ENCODE results near the gene FILIP1L.

DNA sequence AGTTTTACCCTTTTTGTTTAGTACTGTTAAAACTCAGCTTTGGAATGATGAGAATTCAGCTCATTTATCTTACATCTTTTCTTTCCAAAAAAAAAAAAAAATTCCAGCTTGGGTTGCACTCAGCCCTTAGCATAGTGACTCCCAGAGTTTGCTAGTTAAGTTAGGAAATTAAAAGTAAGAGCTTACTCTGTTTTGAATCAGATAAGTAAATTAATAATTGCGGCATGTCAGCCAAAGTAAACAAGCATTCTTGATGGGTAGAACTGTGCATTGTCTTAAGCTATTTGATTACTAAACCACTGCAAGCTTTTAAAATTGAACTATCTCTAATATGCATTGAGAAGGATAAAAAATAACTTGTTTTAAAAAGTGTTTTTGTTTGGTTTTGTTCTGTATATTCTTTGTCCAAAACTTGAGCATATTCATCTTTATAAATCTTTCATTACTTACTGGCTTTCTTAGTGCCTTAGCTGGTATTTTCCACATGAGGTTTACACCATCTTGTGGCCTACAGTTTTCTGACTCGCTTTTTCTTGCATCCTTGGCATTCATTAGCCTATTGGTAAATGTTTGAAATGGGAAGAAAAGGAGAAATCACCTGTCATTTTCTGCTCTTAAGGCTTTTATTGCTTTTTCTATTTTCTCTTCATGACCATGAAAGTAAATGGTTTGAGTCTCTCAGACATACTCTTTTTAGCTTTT, 107.6 kb downstream of the FILIP1L start:
- TF ChIP-seq, protein P1, sequence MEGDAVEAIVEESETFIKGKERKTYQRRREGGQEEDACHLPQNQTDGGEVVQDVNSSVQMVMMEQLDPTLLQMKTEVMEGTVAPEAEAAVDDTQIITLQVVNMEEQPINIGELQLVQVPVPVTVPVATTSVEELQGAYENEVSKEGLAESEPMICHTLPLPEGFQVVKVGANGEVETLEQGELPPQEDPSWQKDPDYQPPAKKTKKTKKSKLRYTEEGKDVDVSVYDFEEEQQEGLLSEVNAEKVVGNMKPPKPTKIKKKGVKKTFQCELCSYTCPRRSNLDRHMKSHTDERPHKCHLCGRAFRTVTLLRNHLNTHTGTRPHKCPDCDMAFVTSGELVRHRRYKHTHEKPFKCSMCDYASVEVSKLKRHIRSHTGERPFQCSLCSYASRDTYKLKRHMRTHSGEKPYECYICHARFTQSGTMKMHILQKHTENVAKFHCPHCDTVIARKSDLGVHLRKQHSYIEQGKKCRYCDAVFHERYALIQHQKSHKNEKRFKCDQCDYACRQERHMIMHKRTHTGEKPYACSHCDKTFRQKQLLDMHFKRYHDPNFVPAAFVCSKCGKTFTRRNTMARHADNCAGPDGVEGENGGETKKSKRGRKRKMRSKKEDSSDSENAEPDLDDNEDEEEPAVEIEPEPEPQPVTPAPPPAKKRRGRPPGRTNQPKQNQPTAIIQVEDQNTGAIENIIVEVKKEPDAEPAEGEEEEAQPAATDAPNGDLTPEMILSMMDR (IDR thresholded peaks at IDR 0.05): peak in 3 of 4 experiments; percentile 24 to 39 (median 34)
- no peak for TF ChIP-seq POLR2A (IDR thresholded peaks at IDR 0.05)
- no peak for TF ChIP-seq POLR2AphosphoS5 (IDR thresholded peaks at IDR 0.05)
- no peak for TF ChIP-seq EP300 (IDR thresholded peaks at IDR 0.05)
